Glomerular endothelial cell (primary cell): Measurements from ENCODE around the gene EBF3. TPM values are rescaled to one million over a fixed set of nuclear protein-coding genes. Genes with fewer than 3 reads are reported as not detected.

Source experiments
- DNase-seq: peaks from one replicate; pipeline ENCODE4 v3.0.0-alpha.2; 2011; ENCODE audit warnings: low read depth, low spot score; ENCODE audit errors: extremely low read depth
- total RNA-seq: library from RNA; depleted of rRNA; stranded (reverse); fragments of >200 nt; gene quantifications from 2 replicates; pipeline ENCODE4 v1.2.3, GENCODE V29; 2015

Gene EBF3
- total RNA-seq, 1 donor from 2014 or later: 2.0 TPM

- no peak for DNase-seq
Observed at GRCh38 chr10:129811208-129811607, 152.9 kb downstream of the EBF3 start.

GRCh38 chr10:129809841-129810240 is 154.2 kb downstream of the EBF3 start:
- DNase-seq: no peak

- DNase-seq: no peak
Observed at GRCh38 chr10:129809431-129809830, 154.6 kb downstream of the EBF3 start.

DNA sequence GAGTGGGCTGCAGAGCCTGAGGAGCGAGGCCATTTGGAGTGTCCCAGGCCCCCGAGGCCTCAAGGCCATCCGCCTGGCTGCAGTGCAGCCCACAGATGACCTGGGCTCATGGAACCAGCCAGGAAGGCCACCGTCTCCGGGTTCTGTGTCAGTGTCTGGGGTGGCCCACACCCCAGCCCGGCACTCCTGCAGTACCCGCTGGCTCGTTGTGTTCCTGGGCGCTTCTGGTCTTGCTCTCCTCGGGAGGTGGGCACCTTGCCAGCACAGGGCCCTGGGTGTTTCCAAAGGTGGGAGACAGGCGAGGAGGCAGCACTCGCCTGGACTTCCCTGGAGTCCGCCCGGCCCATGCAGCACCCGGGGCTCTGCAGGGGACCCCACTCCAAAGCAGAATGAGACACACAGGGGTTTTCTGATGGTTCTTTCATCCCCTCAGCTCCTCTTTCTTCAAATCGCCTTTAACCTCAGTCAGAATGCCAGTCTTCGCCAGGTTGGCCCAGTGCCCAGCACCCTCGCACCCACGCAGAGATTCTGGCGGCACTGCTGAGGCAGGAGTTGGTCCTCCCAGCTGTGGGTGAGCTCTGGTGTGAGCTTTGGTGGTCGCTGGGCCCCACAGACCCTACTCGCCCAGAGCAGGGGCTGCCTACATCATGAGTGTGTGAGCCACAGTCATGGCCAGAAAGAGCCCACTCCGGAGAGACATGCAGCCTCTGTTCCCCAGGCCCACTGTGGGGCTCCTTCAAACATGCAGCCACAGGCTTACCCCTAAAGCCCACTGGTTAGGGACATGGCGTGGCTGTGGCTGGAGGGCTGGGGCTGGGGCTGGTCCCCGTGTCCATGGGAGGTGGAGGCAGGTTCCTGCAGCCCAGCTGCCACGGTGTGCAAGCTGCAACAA is 155.7 kb downstream of the EBF3 start:
- no peak for DNase-seq

GRCh38 chr10:129807211-129807610 is 156.9 kb downstream of the EBF3 start:
- DNase-seq: no peak

DNA sequence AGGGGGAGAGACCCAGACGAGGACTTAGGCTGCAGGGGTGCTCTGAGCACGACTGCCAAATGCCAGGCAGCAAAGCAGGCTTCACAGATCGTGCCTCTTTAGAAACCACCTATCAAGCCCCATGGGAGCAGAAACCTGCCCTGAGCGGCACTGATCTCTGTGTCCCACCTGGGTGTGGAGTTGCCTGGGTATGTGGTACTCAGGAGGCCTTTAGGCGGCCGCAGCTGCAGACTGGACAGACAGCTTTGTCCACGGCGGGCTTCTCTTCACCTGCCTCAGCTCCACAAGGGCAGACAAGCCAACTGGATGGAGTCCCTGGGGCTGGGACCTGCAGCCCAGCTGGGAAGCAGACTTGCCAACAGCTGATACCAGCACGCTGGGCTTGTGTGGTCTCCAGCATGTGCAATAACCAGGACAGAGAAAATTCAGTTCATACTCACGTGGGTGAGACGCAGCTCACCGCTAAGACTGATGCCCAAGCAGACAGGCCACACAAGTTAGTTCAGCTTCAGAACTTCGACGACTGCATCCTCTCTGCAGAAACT is 163.2 kb downstream of the EBF3 start:
- no peak for DNase-seq

GRCh38 chr10:129799942-129800341 is 164.1 kb downstream of the EBF3 start:
- DNase-seq: no peak

DNA sequence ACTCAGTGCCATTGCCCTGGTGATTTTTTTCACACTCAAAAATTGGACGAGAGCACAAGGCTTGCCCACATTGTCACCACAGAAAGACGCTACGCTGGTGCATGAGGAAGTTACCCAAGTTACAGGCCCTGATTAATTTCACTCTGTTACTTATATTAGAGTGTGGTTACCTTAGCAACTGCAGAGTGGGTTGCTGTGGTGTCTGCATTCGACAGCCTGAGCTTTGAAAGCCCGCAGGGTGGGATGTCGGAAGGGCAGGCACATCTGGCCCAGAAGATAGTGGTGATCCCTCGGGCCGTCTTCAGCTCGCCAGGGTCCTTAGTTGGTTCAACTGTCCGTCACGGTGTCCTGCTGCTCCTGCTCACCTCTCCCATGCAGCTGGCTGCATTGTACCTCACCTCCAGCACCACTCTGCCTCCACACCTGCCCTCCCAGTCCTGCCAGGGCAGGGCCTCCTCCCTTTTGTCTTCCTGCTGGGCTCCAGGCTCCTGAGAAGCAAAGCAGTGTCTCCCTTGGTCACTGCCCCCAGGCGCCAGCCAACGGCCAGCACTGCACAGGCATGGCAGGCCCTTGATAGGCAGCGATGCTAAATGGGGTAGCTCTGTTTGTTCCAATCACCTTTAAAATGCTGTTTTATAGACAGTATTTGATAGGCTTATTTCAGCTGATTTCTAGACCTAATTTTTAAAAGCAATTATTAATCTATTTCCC is 167.2 kb downstream of the EBF3 start:
- no peak for DNase-seq

DNA sequence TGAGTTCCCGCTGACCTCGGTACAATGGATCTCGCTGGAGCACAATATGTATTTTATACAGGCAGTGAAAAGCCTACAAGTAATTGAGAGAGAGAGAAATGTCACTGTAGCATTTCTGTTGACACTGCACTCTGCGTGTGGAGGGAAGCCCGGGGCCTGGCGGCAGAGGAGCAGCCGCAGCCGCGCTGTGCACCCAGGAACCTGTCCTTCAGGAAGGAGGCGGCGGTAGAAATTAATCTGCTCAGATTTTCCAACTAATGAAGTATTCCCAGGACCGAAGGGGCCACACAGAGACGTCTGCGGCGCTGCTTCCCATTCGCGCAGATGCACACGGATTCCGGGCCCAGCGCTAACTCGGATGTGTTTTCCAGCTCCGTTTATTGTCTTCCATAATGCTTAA is 170.1 kb downstream of the EBF3 start:
- DNase-seq: no peak

DNA sequence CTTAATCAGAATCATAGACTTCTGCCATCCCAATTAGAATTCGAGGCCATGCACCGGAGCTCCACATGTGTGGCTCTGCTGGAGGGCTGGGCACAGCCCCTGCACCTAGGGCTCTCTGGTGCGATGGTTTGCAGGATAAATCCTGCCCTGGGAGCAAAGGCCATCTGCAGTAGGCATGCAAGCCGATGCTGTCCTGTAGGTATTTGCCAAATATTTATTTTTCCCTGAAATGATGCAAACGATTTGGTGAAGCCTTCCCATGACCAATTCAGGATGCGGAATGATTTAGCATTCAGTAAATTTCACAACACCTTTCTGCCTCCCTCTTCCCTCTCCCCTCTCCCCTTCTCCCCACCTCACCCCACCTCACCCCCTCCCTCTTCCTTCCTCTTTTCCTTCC is 170.6 kb downstream of the EBF3 start:
- no peak for DNase-seq

DNA sequence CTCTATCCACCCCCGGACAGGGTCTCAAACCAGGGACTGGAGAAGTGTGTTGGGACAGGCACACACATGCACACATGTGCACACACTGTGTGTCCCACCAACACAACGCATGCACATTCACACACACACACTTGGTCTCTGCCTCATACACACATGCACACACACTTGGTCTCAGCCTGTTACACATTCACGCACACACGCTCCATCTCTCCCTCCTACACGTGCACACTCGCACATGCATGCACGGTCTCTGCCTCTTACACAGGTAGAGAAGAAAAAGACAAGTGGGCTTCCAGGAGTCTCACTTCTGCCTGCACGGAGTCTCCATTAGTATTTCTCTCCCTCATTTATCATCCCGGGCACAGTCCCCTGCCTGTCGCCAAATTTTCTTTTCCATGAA is 171.2 kb downstream of the EBF3 start:
- no peak for DNase-seq

DNA sequence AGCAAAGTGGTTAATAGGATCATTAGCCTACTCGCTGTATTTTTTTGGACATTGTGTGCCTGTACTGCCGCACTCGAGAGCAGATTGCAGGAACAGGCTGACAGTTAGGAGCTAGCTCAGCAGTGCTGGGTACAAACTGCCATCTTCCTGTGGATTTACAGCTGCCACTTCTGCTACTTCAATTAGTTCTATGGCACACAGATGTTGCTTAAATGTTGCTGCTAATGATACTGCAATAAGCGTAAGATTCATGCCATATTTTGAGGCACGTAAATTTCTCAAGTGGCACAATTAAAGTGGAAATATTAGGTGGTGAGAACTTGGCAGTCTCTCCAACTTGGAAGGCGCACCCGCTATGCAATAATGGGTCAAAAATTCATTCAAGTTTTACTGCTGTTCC is 171.9 kb downstream of the EBF3 start:
- DNase-seq: no peak

DNA sequence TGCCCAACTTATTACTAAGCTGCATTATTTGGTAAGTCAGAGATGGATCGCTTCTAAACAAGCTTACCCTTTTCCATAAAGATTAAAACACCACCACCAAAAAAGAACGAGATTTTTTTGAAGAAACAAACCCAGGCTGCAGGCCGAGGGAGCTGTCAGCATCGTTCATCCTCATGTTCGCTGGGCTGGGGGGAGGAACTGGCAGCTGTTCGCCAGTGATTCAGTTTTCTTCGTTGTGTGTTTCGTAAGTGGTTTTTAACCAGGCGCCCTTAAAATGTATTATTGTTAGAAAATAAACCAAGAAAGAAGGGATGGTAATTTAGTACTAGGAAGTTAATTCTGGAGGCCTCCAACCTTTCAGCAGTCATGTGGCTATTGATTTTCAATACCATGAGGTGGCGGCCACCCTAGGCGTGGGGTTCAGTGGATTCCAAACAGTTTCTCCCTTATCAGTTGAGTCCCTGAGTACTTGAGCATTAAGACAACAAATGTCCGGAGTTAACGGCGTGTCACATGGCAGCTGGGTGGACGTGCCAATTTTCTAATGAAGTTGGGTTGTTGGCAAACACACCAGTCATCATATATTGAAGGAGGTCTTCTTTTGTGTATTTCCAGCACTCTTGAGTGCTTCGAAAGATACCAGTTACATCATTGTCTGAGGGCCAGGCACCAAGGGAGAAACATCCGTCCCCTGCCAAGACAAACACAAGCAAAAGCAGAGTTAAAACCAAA is 173.2 kb downstream of the EBF3 start:
- DNase-seq: no peak

- DNase-seq: no peak
Observed at GRCh38 chr10:129788215-129788614, 175.9 kb downstream of the EBF3 start.

GRCh38 chr10:129787557-129787956 is 176.5 kb downstream of the EBF3 start:
- DNase-seq: no peak

DNA sequence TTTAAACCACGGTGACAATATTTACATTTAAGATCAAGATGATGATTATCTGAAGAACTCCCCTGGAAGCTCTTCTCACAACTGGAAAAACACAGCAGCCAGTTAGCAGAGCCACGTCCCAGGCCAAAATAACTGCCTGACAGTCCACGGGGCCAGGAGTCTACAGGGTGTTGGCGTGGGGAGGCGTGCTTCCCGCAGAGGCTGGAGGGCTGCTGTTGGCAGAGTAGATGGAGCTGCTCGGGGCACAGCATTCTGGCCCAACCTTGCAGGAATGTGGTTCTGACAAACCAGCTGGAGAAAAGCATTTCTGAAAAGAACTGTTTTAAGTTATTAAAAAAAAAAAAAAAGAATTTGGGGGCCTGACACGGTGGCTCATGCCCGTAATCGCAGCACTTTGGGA is 177.9 kb downstream of the EBF3 start:
- DNase-seq: no peak

GRCh38 chr10:129785536-129785981 is 178.5 kb downstream of the EBF3 start:
- DNase-seq: no peak
